Transverse colon (tissue), 3 donors: ENCODE results near the gene CYB561.

Source experiments
- POLR2A ChIP-seq: fragments of 450-650 bp; IDR thresholded peaks from one replicate; pipeline ENCODE4 v1.6.1; 2016; ENCODE audit warnings: antibody characterized with exemption, mild to moderate bottlenecking, moderate library complexity
- POLR2AphosphoS5 ChIP-seq, 3 donors: sonication (generic); formaldehyde crosslinking; IDR thresholded peaks; one replicate each; pipeline ENCODE4 v1.6.1; 2016; ENCODE audit warnings: antibody characterized with exemption in 3 of 3

GRCh38 chr17:63490858-63491400 lies 44.8 kb upstream of the CYB561 start:
- TF ChIP-seq POLR2AphosphoS5 (IDR thresholded peaks at IDR 0.05): no peak
- no peak for TF ChIP-seq POLR2A
